RWPE2 (cell line): ENCODE data around the gene SAMD5.

Experiments
- ATAC-seq: fragments of 200-7000 bp; cut with Tn5 transposase; 3 replicates; pipeline ENCODE4 v1.9.1; 2021; ENCODE audit warnings: low read depth
- DNase-seq: peaks from one replicate; pipeline ENCODE4 v3.0.0-alpha.2; 2020; ENCODE audit warnings: low spot score
- H3K27ac ChIP-seq: fragments of 450-650 bp; 2 replicates; pipeline ENCODE4 v1.5.1; 2017; ENCODE audit warnings: mild to moderate bottlenecking; ENCODE audit not compliant: poor library complexity, severe bottlenecking
- H3K27me3 ChIP-seq: fragments of 250-450 bp; sonication (Bioruptor Pico); 2 replicates; pipeline ENCODE4 v1.5.1; 2021; ENCODE audit warnings: mild to moderate bottlenecking, moderate library complexity; ENCODE audit not compliant: insufficient read depth, poor library complexity, severe bottlenecking
- H3K36me3 ChIP-seq: fragments of 250-450 bp; sonication (Bioruptor Pico); 2 replicates; pipeline ENCODE4 v1.5.1; 2020; ENCODE audit warnings: low read depth, mild to moderate bottlenecking, moderate library complexity
- H3K4me1 ChIP-seq: fragments of 250-450 bp; sonication (Bioruptor Pico); 2 replicates; pipeline ENCODE4 v1.5.1; 2021; ENCODE audit warnings: mild to moderate bottlenecking, moderate library complexity; ENCODE audit not compliant: insufficient read depth, poor library complexity, severe bottlenecking
- H3K4me3 ChIP-seq: fragments of 250-450 bp; sonication (Bioruptor Pico); 2 replicates; pipeline ENCODE4 v1.5.1; 2021; ENCODE audit warnings: mild to moderate bottlenecking, moderate library complexity; ENCODE audit not compliant: severe bottlenecking
- H3K9me3 ChIP-seq: fragments of 250-450 bp; sonication (Bioruptor Pico); 2 replicates; pipeline ENCODE4 v1.5.1; 2021; ENCODE audit warnings: mild to moderate bottlenecking, moderate library complexity; ENCODE audit not compliant: severe bottlenecking
- CTCF ChIP-seq: fragments of 450-650 bp; IDR thresholded peaks from one replicate; pipeline ENCODE4 v1.5.1; 2017; ENCODE audit warnings: mild to moderate bottlenecking, moderate library complexity; ENCODE audit not compliant: poor library complexity, severe bottlenecking

The SAMD5 gene

GRCh38 chr6:147604373-147604772 lies 95.9 kb downstream of the SAMD5 start:
- Histone ChIP-seq H3K9me3 (no peaks in the 10 kb centered on the region), H3K4me1 (no peaks in the 10 kb centered on the region), H3K36me3 (no peaks in the 10 kb centered on the region), H3K27me3 (no peaks in the 10 kb centered on the region), H3K4me3 (no peak overlapping the region), H3K27ac (no peak overlapping the region)
- no peak for TF ChIP-seq CTCF
- ATAC-seq = no peak
- no peak for DNase-seq

- TF ChIP-seq CTCF = no peak
- no peak for DNase-seq
These were observed 103.5 kb downstream of the SAMD5 start for GRCh38 chr6:147611992-147612391.

GRCh38 chr6:147614501-147614900 lies 106.0 kb downstream of the SAMD5 start:
- Histone ChIP-seq H3K36me3 (no peaks in the 10 kb centered on the region), H3K4me1 (no peaks in the 10 kb centered on the region), H3K27ac (no peak overlapping the region), H3K9me3 (no peaks in the 10 kb centered on the region), H3K27me3 (no peaks in the 10 kb centered on the region), H3K4me3 (no peak overlapping the region)
- TF ChIP-seq CTCF = no peak
- ATAC-seq (no peak), DNase-seq (no peak)

More at GRCh38 chr6:147611992-147612391, 103.5 kb downstream of the SAMD5 start:
- no peaks in the 10 kb centered on the region for H3K4me1 ChIP-seq
- H3K27ac ChIP-seq = no peak overlapping the region
- no peaks in the 10 kb centered on the region for H3K36me3 ChIP-seq
- no peak overlapping the region for H3K4me3 ChIP-seq
- no peaks in the 10 kb centered on the region for H3K27me3 ChIP-seq
- no peaks in the 10 kb centered on the region for H3K9me3 ChIP-seq
- no peak for ATAC-seq

- H3K36me3 ChIP-seq = no peaks in the 10 kb centered on the region
- DNase-seq (no peak), ATAC-seq (no peak)
- no peak overlapping the region for H3K4me3 ChIP-seq
- no peaks in the 10 kb centered on the region for H3K4me1 ChIP-seq
- H3K27me3 ChIP-seq = no peaks in the 10 kb centered on the region
- no peak overlapping the region for H3K27ac ChIP-seq
- no peaks in the 10 kb centered on the region for H3K9me3 ChIP-seq
- no peak for TF ChIP-seq CTCF
These were observed 107.4 kb downstream of the SAMD5 start for GRCh38 chr6:147615659-147616456.

- Histone ChIP-seq H3K4me3 (no peak overlapping the region), H3K4me1 (no peaks in the 10 kb centered on the region), H3K9me3 (no peaks in the 10 kb centered on the region), H3K27ac (no peak overlapping the region), H3K36me3 (no peaks in the 10 kb centered on the region), H3K27me3 (no peaks in the 10 kb centered on the region)
- ATAC-seq (no peak), DNase-seq (no peak)
- no peak for TF ChIP-seq CTCF
These were observed 108.9 kb downstream of the SAMD5 start for GRCh38 chr6:147617366-147617765.
